G401.6 (cell line): Measurements from ENCODE around the gene AGPAT2.
"Not testable (repeated sequence)": the region's sequence is repeated elsewhere in the genome, so short reads cannot be mapped to it uniquely, and the experiment has no call there.

Experiments used
- FAIRE-seq: peaks from 2 replicates; lab custom pipeline; 2012; peaks lifted over from hg19 to GRCh38; lab: Jason Lieb, UNC

AGPAT2 gene

GRCh38 chr9:136720251-136720897, 33.1 kb upstream of the AGPAT2 start:
- peak; percentile 95 for FAIRE-seq

GRCh38 chr9:136719195-136719880, 32.1 kb upstream of the AGPAT2 start:
- no peak for FAIRE-seq

GRCh38 chr9:136718345-136719194, 31.3 kb upstream of the AGPAT2 start:
- FAIRE-seq: no peak

- FAIRE-seq: no peak
These were observed 30.1 kb upstream of the AGPAT2 start for GRCh38 chr9:136717399-136717798.

GRCh38 chr9:136714893-136715274, 27.6 kb upstream of the AGPAT2 start:
- no peak for FAIRE-seq

GRCh38 chr9:136714096-136714892, 27.0 kb upstream of the AGPAT2 start:
- no peak for FAIRE-seq

GRCh38 chr9:136713550-136713949, 26.3 kb upstream of the AGPAT2 start:
- FAIRE-seq: no peak

GRCh38 chr9:136712690-136713544, 25.7 kb upstream of the AGPAT2 start:
- no peak for FAIRE-seq

GRCh38 chr9:136711751-136712689, 24.8 kb upstream of the AGPAT2 start, which contains the start of gene DIPK1B:
TSS of gene DIPK1B (plus strand) at chr9:136712572. CDS start at chr9:136712666, 94 bp downstream.
- FAIRE-seq: no peak

GRCh38 chr9:136711219-136711648, 24.0 kb upstream of the AGPAT2 start:
- FAIRE-seq: peak; percentile 64

- FAIRE-seq: no peak
These were observed 23.3 kb upstream of the AGPAT2 start for GRCh38 chr9:136710543-136710942.

GRCh38 chr9:136709454-136710109, 22.3 kb upstream of the AGPAT2 start:
- no peak for FAIRE-seq

GRCh38 chr9:136707849-136708517, 20.7 kb upstream of the AGPAT2 start:
- no peak for FAIRE-seq

GRCh38 chr9:136707011-136707410, 19.8 kb upstream of the AGPAT2 start:
- FAIRE-seq: no peak

GRCh38 chr9:136705564-136705963, 18.3 kb upstream of the AGPAT2 start:
- no peak for FAIRE-seq

GRCh38 chr9:136704741-136705140, 17.5 kb upstream of the AGPAT2 start:
- FAIRE-seq: not testable (repeated sequence)

GRCh38 chr9:136703276-136703860, 16.1 kb upstream of the AGPAT2 start:
- FAIRE-seq: no peak

GRCh38 chr9:136701668-136702053, 14.4 kb upstream of the AGPAT2 start:
- no peak for FAIRE-seq
